ENCODE measurements around the gene SCRN1.

The SCRN1 gene, protein sequence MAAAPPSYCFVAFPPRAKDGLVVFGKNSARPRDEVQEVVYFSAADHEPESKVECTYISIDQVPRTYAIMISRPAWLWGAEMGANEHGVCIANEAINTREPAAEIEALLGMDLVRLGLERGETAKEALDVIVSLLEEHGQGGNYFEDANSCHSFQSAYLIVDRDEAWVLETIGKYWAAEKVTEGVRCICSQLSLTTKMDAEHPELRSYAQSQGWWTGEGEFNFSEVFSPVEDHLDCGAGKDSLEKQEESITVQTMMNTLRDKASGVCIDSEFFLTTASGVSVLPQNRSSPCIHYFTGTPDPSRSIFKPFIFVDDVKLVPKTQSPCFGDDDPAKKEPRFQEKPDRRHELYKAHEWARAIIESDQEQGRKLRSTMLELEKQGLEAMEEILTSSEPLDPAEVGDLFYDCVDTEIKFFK

DNA sequence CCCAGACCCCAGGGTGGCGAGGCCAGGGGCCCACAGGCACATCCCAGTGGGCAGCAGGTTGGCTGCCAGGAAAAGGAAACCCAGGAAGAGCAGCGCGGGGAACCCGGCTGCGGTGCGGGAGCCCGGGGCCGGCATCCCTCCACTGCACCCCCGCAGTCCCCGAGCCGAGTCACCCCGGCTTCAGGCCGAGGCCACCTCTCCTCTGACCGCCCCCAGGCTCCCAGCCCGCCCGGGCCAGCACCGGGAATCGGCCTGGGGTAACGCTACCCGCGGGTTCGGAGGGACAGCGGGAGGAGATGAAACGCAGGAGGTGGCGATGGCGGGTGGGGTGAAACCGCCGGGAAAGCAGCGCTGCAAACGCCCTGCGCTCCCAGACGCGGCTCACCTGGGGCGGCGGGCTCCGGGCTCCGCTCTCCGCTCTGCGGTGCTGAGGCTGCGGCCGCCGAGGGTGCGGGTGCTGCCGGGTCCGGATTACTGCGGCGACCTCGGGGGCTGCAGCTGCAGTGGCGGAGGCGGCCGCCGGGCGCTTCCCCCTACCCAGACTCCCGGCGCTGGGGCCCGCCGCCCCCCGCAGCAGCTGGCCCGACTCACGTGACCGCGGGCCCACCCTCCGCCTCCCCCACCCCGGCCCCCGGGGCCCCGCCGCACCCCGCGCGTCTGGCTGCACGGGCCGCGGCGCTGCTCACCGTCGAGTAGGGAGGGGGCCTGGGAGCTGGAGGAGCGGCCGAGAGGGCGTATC, at the start of gene SCRN1:
Gene SCRN1, minus strand, starts transcription at position 545 of the 739 bp plus-strand sequence. CDS start 20,734 bp downstream, outside the sequence.
- in situ Hi-C loops (cut with HindIII; ENCODE audit: low pct_ligation_motif_present, low pct_unique_long_range_greater_than_20kb, low sequenced_read_pairs) = no loop called here
- peak; percentile 47 for DNase-seq

DNA sequence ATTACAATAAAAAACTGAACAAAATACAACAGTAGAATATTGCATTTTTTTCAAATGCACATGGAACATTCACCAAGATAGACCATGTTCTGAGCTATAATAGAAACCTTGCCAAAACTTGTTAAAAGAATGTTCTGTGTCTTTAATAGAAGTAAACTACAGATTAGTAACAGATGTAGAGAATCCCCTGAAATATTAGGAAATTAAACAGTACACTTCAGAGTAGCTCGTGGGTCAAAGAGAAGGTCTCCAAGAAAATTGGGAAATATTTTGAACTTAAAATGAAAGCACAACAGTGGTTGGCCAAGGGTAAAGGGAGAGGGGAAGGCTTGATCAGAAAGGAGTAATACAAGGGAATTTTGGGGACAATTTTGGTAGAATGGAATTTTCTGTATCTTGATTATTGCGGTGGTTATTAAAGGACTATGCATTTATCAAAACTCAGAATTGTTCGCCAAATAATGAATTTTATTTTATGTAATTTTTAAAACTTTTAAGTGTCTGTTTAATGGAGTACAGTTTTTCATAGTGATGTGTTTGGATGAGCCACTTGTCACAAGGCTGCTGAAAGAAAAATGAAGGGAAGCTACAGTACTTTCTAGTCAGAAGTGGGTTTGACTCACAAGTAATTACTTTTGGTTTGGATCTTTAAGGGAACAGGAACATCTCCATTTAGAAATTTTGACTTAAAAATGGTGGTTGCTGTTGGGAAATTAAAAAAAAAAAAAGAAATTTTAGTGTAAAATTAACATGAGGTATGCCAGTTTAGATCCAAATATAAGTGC, 48.8 kb upstream of the SCRN1 start:
- in situ Hi-C loops (cut with HindIII; ENCODE audit: low pct_ligation_motif_present, low pct_unique_long_range_greater_than_20kb, low sequenced_read_pairs) = no loop called here
- DNase-seq = no peak

DNA sequence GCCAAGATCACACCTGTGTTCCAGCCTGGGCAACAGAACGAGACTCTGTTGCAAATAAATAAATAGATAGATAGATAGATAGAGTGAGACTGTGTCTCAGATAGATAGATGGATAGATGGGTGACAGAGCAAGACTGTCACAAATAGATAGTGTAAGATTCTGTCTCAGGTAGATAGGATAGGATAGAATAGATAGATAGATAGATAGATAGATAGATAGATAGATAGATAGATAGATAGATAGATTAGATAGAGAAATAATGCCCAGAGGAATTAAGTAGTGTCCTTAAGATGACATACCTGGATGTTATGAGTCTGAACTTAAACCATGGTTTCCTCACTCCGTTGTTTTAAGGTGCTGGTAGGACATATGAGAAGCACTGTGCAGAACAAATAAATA, 46.6 kb upstream of the SCRN1 start:
- no peak for DNase-seq
- in situ Hi-C loops (cut with HindIII; ENCODE audit: low pct_ligation_motif_present, low pct_unique_long_range_greater_than_20kb, low sequenced_read_pairs) = no loop called here

DNA sequence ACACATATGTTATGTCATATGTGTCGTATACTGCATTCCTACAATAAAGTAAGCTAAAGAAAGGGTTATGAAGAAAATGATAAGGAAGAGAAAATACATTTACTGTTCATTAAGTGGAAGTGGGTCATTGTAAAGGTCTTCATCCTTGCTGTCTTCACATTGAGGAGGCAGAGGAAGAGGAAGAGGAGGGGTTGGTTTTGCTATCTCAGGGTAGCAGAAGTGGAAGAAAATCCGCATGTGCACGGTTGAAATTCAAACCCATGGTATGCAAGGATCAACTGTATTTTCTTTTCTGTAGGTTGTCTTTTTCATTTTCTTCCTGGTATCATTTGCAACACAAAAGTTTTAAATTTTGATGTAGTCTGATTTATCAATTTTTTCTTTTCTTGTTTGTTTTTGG, 44.9 kb upstream of the SCRN1 start:
- no peak for DNase-seq
- in situ Hi-C loops (cut with HindIII; ENCODE audit: low pct_ligation_motif_present, low pct_unique_long_range_greater_than_20kb, low sequenced_read_pairs) = no loop called here

DNA sequence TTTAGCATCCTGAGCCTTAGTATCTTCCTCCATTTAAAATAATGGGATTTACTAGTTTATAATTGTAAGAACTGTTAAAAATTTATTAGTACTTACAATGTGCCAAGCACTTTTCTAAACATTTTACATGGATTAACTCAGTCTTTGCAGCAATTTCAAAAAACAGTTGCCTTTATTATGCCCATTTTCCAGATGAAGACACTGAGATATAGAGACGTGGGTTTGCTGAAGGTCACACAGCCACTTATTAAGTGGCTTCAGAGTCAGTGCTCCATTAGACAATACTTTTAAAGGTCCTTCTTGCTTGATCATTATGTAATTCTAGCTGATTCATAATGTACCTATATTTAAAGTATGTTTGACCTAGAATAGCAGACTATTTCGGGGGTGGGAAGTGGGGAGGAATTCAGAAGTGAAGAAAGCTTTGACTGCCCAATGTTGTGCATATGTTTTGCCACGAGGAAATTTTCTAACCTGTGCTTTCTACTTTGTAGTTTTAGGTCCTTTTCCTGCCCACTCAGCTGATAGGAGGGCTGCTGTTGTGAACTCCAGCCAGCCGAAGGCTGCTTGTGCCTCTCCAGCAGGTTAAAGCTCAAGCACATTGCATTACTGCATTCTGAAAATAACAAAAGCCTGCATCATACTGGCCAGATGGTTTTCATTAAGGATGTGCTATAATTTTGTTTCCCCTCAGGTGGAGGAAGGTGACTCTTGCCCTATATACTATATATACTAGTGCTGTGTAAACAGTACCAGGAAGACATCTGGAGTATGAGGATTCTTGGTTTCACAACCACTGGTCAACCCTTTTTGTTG, 42.9 kb upstream of the SCRN1 start:
- no peak for DNase-seq
- in situ Hi-C loops (cut with HindIII; ENCODE audit: low pct_ligation_motif_present, low pct_unique_long_range_greater_than_20kb, low sequenced_read_pairs) = no loop called here

DNA sequence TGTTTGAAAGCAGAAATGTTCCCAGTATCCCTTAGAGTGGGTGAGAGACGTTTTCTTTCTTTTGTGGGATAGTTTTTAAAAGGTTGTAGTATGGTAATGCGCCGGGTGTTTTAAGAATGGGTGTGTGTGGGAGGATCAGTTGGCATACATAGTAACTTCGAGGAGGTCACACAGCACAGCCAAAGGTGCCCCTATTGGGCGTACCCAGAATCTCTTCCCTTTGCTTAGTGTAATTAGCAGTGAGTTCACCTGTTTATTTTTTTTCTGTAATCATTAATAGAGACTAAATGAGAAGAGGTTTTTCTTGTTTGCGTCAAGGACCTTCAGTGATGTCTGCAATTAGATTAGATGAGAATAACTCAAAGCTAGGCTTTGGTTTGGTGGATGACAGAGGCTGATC, 40.1 kb upstream of the SCRN1 start:
- in situ Hi-C loops (cut with HindIII; ENCODE audit: low pct_ligation_motif_present, low pct_unique_long_range_greater_than_20kb, low sequenced_read_pairs) = no loop called here
- peak; percentile 38 for DNase-seq

DNA sequence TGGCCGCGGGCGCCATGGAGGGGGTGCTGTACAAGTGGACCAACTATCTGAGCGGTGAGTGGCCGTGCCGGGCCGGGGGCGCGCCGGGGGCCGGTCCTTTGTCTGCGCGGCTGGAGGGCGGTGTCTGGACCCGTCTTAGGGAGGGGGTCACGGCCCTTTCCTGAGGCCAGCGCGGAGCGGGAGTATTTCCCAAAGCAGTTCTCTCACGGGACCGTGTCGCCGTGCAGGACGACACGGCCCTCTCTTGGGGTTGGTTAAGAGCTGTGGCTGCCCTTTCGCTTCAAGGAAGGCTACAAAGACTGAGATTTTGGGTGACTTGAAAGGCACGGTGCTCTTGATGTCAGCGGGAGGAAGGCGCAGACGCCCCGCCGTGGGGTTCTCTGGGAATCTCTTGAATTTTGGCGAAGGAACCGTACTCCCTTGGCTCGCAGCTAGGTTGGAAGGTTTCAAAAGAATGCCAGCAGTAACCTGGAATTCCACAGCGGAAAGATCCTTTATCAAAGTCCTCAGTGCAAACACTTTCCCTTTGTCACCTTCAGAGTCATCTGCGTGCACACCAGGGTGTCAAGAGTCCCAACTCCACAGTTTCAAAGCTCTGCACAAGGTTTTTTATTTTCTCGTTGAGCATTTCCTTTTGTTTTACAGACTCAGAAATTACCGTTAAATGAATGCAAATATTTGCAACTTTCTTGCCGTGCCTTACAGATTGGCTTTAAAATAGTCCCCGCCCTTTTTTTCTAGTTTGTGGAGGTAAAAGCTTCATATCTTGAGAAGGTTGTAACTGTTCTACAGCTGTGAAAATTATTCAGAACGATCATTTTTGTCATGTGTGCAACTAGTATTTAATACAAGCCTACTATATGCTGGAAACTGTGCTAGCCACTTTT, 39.4 kb upstream of the SCRN1 start:
- in situ Hi-C loops (cut with HindIII; ENCODE audit: low pct_ligation_motif_present, low pct_unique_long_range_greater_than_20kb, low sequenced_read_pairs) = no loop called here
- peak; percentile 55 for DNase-seq

DNA sequence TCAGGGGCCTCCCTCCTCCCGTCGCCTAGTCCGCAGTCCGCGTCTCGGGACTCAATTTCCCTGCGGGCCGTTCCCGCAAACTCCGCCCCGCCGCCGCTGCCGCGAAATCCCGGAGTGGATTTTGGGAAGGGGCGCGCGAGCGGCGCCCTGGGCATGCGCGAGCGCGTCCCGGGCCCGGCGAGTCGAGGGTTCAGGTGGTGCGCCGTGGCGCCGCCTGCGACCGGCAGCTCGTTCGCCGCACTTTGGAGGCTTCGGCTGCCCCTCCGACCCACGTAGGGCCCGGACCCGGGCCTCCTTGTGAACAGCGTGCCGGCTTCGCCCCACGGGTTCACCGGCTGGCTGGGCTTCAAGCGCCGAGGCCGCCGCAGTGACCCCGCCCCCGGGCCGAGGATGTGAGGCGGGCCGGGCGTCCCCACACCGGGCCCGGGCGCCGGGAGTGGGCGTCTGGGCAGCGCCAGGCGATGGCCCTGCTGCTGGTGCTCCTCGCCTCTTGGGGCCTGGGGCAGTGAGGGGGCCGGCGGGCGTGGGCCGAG, 38.7 kb upstream of the SCRN1 start, which contains the start of gene PLEKHA8:
Gene PLEKHA8, plus strand, starts transcription at position 197 of the 533 bp plus-strand sequence. CDS start 351 bp downstream, outside the sequence.
- DNase-seq = peak; percentile 92

DNA sequence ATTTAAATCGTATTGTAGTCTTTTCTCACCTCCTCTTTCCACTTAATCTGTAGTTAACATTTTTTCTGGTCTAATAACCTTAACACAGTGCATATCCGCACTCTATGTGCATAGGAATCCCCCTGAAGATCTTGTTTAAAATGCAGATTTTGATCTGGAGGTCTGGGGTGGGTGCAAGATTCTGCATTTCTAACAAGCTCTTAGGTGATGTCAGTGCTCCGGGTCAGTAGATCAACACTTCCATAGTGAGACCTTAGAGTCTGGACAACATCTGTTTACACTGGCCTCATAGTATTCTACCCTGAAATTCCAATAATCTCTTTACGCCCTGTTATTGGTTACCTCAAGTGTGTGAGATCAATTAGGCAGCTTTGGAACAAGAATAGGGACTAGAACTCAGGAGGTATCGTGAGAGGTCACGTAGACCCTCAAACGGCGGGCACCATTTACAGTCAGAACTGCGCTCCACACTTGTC, 38.2 kb upstream of the SCRN1 start:
- in situ Hi-C loops (cut with HindIII; ENCODE audit: low pct_ligation_motif_present, low pct_unique_long_range_greater_than_20kb, low sequenced_read_pairs) = no loop called here
- no peak for DNase-seq

More for the DNA sequence above, 38.7 kb upstream of the SCRN1 start, which contains the start of gene PLEKHA8:
- in situ Hi-C loops (cut with HindIII; ENCODE audit: low pct_ligation_motif_present, low pct_unique_long_range_greater_than_20kb, low sequenced_read_pairs) = no loop called here

DNA sequence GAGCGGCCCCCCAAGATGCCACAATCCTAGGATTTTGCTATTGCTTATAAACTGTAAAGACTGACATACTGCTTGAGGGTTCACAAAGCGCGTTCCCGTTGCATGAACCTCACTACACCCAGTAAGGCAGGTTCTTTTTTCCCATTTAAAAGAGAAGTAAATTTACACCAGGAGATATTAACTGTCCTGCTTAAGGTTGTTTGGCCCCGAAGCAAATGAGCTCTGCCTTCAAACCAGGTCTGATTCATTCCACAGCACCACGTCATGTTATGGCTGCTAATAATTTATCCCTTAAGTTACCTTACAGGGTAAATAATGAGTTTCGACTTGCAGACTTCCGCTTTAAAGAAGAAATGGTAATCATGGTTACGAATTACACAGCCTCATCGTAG, 37.5 kb upstream of the SCRN1 start:
- in situ Hi-C loops (cut with HindIII; ENCODE audit: low pct_ligation_motif_present, low pct_unique_long_range_greater_than_20kb, low sequenced_read_pairs) = no loop called here
- DNase-seq = peak; percentile 86

DNA sequence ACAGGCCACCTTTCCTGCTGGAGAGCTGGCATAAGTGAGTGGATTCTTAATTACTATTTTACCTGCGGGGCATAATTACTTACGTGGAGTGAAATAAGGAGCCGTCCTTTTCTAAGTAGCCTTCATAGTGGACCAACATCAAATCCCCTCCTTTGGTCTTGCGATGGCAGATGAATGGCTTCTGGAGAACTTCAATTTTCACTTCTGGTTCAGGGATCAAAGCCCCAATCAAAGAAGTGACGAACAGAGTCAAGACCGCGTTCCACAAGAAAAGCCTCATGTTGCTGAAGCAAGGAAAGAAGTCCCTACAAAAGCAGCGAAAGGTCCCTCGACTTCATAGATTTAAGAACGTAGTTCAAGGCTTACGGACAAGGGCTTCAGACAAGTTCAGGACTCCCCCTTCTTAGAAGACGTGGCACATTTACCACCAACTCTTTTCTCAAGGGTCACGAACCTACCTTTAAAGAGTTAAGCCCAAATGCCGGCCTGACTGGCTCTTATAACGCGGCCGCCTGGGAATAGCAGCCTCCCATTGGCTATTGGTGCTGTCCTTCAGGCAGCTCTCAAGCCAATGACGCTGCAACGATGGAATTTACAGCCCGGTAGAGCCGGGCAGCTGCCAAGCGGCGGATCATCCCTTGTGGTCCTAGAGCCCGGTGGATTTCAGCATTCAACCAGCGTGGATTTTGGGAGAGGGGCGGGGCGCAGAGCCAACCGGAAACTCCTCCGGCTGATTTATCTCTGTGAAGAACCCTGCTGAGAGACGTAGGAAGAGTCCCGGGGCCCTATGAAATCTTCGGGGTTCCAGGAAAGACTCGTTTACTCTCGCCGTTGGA, 36.8 kb upstream of the SCRN1 start, which contains the start of gene FKBP14:
Gene FKBP14, minus strand, starts transcription at position 474 of the 836 bp plus-strand sequence. Its CDS starts 194 bp downstream, at position 280.
- DNase-seq = peak; percentile 100
- in situ Hi-C loops (cut with HindIII; ENCODE audit: low pct_ligation_motif_present, low pct_unique_long_range_greater_than_20kb, low sequenced_read_pairs) = no loop called here

DNA sequence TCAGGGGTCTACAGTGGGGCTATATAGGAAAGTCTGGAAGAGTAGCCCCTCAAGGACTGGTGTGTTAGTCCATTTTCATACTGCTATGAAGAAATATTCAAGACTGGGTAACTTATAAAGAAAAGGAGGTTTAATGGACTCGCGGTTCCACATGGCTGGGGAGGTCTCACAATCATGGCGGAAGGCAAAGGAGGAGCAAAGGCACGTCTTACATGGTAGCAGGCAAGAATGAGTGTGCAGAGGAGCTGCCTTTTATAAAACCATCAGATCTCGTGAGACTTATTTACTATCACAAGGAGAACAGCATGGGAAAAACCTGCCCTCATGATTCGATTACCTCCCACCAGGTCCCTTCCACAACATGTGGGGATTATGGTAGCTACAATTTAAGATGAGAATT, 33.9 kb upstream of the SCRN1 start:
- in situ Hi-C loops (cut with HindIII; ENCODE audit: low pct_ligation_motif_present, low pct_unique_long_range_greater_than_20kb, low sequenced_read_pairs) = no loop called here
- DNase-seq = no peak

DNA sequence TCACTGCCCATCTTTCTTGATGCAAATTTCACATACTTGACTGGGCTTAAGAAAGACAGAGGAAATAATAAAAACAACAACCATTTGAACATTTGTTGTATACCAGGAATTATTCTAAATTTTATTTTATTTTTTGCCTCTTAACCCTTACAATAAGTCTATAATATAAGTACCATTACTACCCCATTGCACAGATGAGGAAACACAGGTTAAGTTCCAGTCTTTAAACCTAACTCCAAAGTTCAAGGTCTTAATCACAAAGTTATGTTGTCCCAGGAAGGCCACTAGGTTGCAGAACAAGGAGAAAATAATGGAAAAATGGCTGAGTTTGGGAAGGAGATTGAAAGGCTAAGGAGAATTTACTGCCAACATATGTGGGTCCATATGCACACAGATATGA, 33.4 kb upstream of the SCRN1 start:
- in situ Hi-C loops (cut with HindIII; ENCODE audit: low pct_ligation_motif_present, low pct_unique_long_range_greater_than_20kb, low sequenced_read_pairs) = no loop called here
- no peak for DNase-seq

DNA sequence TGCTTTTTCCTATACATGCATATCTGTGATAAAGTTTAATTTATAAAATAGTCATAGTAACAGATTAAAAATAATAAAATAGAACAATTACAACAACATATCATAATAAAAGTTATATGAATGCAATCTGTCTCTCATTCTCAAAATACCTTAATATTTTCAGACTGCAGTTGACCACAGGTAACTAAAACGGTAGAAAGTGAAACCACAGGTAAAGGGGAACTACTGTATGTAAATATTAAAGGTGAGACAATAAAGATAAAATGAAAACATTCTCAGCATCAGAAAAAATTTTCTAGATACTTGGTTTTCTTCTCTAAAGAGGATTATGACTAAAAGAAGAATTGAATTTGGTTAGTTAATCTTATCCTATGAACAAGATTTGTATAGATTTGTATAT, 30.9 kb upstream of the SCRN1 start:
- in situ Hi-C loops (cut with HindIII; ENCODE audit: low pct_ligation_motif_present, low pct_unique_long_range_greater_than_20kb, low sequenced_read_pairs) = no loop called here
- no peak for DNase-seq

DNA sequence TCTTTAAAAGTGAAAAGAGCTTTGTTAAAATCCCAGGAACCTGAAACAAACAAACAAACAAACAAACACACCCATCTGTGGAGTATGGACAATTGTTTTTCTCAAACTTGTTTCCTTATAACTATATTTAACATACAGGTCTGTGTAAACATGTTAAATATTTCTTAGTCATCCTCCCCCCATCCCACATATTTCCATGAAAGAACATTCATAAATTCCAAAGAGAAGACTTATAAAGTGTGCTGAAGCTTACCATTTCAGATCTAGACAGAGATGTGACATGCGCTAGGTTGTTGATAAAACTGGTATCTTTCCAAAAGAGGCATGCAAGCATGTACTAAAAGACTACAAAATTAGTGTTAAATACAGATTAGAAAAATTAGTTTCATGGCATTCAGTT, 30.4 kb upstream of the SCRN1 start:
- in situ Hi-C loops (cut with HindIII; ENCODE audit: low pct_ligation_motif_present, low pct_unique_long_range_greater_than_20kb, low sequenced_read_pairs) = no loop called here
- DNase-seq = no peak

DNA sequence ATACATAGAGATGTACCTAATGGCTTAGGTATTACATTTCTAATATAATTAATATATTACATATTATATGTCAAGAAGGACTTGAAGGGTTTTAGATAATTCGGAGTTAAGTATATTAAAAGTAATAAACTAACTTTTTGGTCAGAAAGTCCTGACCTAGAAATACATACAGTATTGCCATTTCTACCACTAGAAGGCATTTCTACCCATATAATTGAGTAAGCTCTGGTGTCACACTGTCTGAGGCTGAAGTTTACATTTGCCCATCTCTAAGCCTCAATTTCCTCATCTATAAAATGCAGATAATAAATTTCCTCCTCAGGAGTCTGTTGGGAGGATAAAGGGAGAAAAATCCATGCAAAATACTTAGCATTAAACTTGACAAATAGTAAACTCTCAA, 29.8 kb upstream of the SCRN1 start:
- in situ Hi-C loops (cut with HindIII; ENCODE audit: low pct_ligation_motif_present, low pct_unique_long_range_greater_than_20kb, low sequenced_read_pairs) = no loop called here
- DNase-seq = no peak
